IMR-90 (cell line): ENCODE data around the gene ATP2A3.

Source experiments
- CTCF ChIP-seq: conservative IDR thresholded peaks from 2 replicates; pipeline ENCODE4 v1.5.1; 2012; ENCODE audit warnings: mild to moderate bottlenecking, low read depth, low read length, improper control_type of control experiment
- FOS ChIP-seq: fragments of 150-350 bp; IDR thresholded peaks from 2 replicates; pipeline ENCODE4 v1.6.1; 2016; ENCODE audit warnings: low read depth, low read length

- TF ChIP-seq CTCF (no peak), FOS (no peak)
Observed at GRCh38 chr17:3903881-3904290, 60.4 kb downstream of the ATP2A3 start.
